GM19351 (cell line): ENCODE measurements around the gene HDAC9.

Source experiments
- ATAC-seq: cut with Tn5 transposase; IDR thresholded peaks from one replicate; pipeline ENCODE4 v1.9.1; 2021; ENCODE audit warnings: mild to moderate bottlenecking, moderate library complexity; ENCODE audit not compliant: unreplicated experiment

HDAC9 gene

DNA sequence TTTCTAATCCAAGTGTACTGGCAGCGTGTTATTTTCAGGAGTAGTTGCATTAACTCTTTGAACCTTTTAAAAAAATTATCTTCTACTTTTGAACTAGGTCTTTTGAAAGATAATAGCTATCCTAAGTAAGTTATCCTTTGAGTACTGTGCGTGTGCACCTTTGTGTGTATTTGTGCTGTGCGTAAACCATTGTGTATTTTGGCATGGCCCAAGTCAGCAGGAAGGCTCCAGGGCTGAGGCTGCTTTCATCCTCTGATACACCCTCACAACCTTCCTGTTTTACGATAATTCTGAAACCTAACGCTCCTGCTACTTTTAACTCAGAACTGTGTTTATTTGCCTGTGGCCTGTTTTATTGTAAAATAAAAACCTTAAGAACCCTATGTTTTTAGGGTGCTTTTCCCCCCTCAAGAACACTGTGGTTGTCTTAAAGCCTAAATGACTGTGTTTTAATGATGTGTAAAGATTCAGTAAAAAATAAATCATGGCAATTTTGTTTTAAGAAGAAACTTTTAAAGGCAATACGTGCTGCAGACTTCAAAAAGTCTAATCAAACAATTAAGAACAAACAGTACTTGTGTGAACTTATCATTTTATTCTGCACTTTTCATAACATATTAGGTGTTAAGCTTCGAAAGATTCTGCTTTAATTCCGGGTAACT, 57.5 kb downstream of the HDAC9 start:
- peak; percentile 55 for ATAC-seq

DNA sequence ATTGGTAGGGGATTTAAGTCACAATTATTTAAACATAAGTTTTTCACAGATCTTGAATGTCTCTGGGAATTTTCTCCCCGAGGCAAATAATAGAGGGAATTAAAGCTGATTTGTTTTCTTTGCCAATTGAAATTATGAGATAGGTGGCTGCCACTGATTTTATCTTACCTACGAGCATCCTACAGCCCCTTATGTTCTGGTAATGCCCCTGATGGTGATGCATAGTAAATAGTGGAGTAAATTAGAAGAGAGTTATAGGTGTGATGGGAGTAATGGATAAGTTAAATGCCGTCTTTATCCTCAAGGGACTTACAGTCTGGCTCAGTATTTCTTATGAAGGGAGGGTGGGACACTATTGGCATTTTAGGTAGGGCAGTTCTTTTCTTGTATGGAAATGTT, 58.1 kb downstream of the HDAC9 start:
- no peak for ATAC-seq

DNA sequence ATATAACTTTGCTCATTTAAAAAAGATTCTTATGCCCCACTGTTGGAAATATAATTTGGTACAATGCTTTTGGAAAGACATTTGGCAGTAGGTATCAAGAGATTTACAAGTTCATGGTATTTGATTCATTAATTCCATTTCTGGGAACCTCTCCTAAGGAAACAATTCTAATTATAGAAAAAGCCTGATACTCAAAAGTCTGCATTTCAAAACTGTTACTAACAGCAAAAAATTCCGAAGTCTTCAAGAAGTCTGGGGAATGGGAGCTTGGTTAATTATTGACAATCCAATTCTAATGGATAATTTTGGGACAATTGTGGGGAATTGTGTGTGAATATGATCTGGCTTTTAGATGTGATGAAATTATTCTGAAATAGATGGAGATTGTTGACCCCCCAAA, 59.6 kb downstream of the HDAC9 start:
- ATAC-seq: no peak

DNA sequence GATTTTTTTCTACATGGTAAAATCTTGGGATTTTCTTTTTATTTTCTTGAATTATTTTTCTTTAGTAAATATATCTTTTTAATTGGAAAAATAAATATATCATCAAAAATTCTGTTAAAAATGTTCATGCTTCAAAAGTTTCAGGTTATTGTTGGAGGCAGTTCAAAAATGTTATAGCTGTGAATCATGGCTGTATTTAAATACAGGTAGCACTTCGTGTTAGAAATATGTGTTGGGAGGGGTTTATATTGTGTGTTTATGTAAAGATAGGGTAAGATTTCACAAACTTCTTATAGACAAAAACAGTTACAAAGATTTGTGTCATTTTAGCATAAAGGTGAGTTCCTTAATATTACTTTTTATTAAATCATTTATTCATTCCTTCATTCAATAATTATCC, 60.4 kb downstream of the HDAC9 start:
- no peak for ATAC-seq

DNA sequence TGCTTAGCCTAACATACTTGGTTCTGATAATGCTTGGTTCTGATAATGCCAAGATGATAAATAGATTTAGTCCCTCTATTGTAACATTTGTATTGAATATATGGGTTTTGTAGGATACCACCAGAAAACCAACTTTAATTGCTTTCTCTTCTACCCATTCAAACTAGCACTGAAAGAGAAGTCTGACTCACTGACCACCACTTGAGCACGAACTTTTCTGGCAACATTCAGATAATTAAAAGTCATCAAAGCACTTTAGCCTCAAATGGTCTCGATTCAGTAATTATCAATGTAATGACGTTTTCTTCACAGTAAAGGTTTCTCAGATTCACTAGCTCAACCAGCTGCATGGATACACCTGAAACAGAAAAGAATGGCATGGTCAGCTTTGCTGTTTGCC, 63.0 kb downstream of the HDAC9 start:
- ATAC-seq: peak; percentile 68

DNA sequence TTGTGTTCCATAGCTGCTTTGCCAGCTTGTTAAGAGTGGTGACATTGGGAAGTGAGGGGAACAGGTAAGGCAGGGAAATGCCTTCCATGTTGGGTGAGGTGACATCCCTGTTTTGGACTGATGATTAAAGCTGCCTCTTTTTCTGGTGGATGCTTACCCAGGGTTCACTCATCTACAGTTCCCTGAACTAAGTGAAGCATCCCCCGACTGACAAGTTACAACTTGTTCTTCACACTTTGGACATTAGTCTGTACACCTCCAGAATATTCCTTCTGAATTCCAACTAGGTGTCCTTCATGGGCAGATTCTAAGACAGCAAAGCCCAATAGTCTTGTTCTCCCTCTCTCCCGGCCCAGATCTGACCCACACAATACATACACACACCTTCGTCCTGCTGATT, 63.4 kb downstream of the HDAC9 start:
- ATAC-seq: no peak

DNA sequence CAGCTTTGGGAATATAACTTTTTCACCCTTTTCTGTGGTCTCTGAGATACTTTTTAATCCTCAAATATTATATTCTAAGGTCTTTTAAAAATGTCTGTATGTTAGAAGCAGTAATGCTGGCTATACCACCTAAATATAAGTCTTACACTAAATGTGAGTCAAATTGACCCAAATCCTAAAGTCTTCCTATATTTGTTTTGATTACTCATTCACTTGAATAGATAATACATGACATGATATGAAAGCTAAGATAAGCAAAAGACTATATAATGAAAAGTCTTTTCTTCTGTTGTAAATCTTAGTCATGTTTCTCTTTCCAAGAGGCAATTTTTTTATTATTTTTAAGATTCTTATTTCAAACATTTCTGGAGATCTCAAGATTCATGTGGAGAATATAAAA, 64.2 kb downstream of the HDAC9 start:
- ATAC-seq: no peak

DNA sequence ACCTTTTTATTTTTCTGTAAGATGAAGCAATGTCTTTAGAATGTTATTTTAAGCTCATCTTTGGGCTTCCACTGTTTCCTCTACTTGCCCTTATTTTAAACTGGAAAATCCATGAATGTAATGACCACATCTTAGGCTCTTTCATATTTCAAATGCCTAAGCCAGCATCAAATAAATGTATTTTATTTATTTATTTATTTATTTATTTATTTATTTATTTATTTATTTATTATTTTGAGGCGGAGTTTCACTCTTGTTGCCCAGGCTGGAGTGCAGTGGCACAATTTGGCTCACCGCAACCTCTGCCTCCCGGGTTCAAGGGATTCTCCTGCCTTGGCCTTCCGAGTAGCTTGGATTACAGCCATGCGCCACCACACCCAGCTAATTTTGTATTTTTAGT, 69.2 kb downstream of the HDAC9 start:
- ATAC-seq: no peak

DNA sequence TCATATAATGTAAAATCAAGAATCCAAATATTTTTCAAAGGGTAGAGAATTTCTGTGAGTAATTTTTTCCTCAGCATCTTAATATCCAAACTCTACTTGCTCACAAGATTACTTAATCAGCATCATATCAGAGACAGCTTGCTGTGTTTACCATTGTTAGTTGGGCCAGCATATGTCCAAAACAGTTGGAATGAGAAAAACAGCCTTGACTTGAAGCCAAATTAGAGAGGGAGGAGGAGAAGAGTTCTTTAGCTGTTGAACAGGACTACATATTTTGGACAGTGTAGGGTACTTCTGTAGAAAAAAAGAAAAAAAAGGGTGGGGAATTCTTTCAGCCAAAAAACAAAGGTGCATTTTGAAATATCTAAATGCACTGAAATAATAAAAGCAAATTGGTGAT, 69.8 kb downstream of the HDAC9 start:
- no peak for ATAC-seq

DNA sequence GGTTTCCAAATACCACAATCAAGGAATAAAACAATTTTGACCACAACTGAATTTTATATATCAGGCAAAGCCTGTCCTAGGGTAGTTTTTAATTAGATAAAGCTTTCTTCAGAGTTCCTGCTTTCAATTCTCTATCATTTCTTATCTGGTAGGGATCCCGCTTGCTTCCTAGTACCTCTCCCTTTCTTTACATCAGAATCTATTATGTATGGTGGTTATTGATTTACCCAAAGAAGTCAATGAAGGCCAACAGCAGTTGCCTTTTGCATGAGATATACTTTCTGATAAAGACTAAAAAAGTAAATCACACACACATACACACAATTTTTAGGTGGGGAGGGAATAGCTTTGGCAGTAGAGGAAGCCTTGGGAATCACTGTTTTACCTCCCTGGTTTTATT, 70.7 kb downstream of the HDAC9 start:
- ATAC-seq: no peak

DNA sequence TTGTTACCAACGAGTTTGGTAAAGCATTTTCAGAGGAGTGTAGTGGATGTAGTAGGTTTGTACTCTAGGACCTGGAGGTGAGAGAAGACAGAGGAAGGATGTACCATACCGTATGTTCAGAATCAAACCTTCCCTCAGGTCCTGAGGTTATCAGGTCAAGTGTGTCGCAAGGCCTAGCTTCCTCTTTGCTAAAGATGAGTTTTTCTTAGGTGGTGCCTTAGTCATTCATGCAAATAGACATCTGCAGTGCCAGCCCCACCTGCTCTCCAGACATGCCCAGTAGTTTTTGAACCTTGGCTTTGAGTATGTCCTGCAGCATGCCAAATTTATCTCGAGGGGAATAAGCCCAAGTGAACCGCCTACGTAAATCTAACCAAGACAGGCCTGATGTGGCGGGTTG, 71.3 kb downstream of the HDAC9 start:
- peak; percentile 98 for ATAC-seq

DNA sequence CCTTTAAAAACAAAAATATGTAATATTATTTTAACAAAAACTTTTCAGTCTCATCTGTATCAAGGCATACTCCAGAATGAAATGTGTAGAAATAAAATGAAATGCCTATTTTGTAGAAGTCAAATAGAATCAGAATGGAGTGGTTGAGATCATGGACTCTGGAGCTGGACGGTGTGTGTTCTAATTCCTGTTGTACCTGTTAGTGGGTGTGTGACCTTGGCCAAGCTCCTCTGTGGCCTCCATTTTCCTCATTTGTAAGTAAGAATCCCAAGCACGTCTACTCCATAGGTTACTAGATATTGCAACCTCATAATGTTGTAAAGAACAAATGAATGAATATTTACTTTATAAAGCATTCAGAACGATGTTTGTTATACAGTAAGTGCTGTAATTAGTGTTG, 74.9 kb downstream of the HDAC9 start:
- ATAC-seq: no peak

DNA sequence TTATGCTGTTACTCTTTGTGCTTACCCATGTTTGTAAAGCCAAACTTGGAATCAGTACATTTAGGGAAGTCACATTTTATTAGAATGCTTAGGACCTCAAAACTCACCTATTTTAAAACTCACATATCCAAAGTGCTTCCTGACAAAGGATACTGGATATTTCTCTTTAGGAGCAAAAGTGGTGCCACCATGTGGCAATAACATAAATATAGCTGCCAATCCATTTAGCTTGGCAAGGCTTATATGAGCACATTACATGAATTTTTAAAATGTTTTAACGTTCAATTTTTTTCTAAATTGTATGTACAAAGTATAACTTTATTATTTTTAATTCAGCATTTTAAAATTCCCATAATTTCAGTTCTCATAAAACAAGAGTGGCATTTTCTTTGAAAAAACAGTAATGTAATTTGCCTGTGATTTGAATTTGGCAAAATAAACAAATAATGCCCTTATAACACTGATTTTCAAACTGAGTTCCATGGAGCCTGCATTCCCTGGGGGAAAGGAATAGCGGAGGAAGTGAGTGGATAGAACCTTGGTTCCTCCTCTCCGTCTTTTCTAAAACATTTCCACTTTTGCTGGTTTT, 75.4 kb downstream of the HDAC9 start:
- ATAC-seq: no peak

DNA sequence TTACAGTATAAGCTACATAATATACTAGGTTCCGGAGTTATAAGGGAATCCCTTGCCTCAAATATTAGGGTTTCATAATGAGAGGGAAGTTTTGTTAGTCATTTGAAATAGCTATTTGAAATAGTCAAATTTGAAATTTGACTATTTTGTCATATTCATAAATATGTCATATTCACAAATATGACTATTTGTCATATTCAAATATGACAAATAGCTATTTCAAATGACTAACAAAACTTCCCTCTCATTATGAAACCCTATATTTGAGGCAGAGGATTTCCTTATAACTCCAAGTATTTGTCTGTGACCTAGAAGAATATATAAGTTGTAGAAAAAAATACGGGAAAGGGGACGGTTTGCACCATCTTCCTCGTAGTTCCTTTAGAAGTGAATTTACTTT, 76.6 kb downstream of the HDAC9 start:
- ATAC-seq: no peak

DNA sequence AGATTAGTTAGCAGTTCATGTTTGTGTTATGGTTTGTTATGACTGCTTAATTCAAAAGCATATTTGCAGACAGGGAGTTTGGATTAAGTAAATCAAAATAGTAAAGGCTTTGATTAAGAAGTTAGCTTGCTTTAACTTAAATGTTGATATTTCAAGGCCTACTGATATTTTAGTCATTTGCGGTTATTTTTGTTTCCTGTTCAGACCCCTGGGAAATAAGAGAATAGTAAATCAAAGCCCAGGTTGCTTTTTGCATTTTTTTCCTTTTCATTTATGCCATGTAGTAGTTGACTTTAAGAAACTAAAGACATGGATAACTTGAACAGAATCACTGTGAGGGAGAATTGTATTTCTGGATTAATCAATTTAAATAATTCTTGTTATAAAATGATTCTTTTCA, 77.3 kb downstream of the HDAC9 start:
- no peak for ATAC-seq

DNA sequence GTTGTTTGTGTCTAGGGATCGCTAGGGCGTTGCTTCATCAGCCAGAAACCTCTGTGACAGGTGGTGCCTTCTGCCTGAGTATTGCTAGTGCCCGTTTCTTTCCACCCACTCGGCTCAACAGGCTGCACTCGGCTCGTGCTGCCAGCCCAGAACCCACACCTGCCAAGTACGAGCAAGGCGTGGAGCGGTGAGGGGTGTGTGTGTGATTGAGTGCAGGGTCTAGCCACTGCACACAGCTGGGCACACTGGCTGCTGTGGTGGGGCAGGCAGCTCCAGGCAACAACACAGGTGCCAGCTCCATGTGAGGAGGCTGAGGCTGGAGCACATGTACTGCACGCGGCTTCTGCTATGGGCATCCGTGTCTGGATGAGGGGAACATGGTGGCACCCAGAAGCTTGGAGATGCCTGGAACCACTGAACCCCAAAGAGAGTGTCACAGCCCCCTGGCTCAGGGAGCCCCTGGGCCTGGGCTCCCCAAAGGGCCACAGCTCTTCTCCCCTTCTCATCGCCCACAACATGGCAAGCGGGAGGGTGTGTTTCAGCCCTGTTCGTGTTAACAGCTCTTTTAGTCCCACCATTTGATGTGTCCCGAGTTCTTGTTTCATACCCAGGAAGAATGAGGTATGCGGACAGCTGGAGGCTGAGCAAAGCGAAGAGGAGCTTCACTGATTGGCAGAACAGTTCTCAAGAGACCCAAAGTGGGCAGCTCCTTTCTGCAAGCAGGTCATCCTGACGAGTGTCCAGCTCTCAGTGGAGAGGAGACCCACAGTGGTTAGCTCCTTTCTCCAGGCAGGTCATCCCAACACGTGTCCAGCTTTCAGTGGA, 78.1 kb downstream of the HDAC9 start:
- no peak for ATAC-seq

DNA sequence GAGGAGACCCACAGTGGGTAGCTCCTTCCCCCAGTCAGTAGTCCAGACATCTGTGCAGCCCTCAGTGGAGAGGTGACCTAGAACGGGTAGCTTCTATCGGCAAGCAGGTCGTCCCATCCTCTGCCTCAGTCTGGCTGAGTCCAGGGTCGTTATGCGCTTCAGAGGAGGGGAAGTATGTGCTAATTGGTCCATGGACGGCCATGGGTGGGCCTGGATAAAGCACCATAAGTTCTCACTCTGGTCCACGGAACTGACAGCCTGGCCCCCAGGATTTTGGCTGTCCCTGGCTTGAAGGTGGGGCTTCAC, 78.6 kb downstream of the HDAC9 start:
- no peak for ATAC-seq

DNA sequence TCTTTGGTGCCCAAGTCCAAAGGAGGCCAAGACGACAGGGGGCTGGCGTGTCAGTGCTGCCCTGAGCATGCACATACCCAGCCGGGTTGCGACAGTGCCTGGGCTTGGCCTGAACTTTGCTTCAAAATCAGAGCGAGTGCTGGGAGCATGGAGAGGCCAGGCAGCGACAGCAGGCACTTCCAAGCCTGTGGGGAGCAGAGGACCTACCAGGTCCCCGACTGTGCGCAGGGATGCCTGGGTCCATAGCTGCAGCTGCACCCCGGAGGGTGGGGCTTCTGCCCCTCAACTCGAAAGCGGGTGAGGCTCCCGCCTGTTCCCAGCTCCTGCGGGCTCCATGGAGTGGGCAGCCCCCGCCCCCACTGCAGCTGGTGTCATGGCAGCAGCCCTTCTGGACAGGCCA, 79.1 kb downstream of the HDAC9 start:
- ATAC-seq: no peak

DNA sequence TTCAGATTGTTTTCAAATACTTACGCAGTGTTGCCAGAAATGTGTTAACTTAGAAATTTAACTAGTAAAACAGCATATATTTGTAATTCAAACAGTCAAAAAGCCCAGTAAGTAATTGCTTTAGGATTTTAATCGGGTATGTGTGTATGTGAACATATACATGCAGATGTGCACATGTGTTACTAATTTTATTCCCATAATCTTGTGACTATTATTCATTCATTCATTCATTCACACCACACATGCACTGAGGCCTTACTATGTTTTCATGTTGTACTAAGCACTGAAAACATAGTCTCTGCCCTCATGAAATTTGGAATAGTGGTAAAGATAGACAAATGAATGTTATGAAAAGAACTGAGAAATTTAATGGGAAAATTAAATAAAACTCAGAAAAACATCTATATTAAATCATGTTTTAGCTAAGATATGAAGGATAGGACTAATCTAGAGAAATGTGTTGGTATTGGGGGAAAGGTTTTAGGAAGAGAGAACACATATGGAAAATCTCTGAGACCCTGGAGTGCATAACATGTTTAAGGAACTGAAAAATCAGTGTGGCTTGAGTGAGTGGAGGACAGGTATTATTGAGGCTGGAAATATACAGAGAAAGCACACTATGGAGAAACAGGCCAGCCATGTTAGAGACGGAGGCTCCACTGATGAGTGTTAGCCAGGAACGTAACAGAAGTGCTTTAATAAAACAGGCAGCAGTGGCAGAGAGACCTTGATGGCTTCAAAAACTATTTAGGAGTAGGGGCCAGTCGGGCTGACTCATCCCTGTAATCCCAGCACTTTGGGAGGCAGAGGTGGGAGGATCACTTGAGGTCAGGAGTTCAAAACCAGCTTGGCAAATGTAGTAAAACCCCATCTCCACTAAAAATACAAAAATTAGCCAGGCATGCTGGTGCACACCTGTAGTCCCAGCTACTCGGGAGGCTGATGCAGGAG, 80.3 kb downstream of the HDAC9 start:
- ATAC-seq: no peak

DNA sequence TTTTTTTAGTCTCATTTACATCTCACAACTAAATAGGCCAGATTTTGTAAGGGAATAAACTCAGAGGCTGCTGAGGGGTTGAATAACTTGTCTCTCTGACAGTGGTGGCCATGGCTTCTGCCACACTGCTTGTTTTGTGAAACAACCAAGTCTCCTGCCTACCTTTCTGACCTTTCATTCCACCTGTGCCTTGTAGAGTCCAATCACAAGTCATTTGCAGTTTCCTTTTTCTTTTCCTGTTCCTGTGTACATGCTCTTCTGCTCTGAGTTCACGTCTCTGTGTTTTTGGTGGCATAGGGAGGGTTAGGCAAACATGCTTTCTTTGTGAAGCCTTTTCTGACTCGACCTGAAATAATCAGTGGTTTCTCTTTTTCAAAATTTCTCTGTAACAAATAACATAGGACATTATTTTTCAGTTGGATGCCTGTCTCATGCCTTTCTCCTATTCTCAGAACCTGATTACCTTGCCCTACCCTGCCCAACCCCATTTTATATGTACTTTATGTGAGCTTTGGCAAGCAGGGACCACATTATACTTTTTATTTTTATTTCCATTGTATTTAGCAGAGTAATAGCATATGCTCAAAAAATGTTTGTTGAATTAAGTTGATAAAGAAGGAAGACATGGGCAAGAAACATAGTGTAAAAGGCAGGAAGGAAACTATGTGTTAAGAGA, 81.7 kb downstream of the HDAC9 start:
- ATAC-seq: peak; percentile 36

DNA sequence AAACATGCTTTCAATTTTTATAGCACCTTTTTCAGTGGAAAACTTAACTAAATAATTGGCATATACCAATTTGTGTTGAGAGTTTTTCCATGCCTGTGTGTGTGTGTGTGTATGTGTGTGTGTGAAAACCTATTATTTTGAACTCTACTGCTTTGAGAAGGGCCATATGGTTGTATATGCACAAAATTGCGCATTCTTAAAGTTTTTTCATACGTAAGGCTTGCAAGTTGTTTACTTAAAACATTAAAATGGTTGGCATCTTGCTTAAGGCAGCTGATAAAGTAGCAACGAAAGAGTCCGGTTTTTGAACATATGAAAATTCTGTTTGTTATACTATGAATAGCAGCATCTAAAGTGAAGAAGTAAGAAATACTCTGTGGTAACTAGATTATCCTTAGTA, 84.1 kb downstream of the HDAC9 start:
- ATAC-seq: no peak
